NT2/D1 (cell line): ENCODE measurements around the gene PDPN.

Experiments
- DNase-seq: peaks from one replicate; pipeline ENCODE4 v3.0.0-alpha.2; 2011; ENCODE audit warnings: low read depth, low spot score
- H3K27me3 ChIP-seq: 2 replicates; pipeline ENCODE4 v1.6.0; 2011; ENCODE audit warnings: mild to moderate bottlenecking; ENCODE audit not compliant: insufficient read length, insufficient read depth
- H3K36me3 ChIP-seq: 2 replicates; pipeline ENCODE4 v1.6.1; 2011; ENCODE audit warnings: mild to moderate bottlenecking, low read length, mixed read lengths; ENCODE audit not compliant: insufficient read depth, insufficient read length
- H3K4me1 ChIP-seq: 2 replicates; pipeline ENCODE4 v1.5.1; 2011; ENCODE audit not compliant: insufficient read depth, insufficient read length
- H3K4me3 ChIP-seq: 2 replicates; pipeline ENCODE4 v1.5.1; 2011; ENCODE audit warnings: low read depth; ENCODE audit not compliant: insufficient read length
- H3K9ac ChIP-seq: 2 replicates; pipeline ENCODE4 v1.6.0; 2011; ENCODE audit warnings: low read depth; ENCODE audit not compliant: insufficient read length
- H3K9me3 ChIP-seq: 2 replicates; pipeline ENCODE4 v1.5.1; 2011; ENCODE audit warnings: mild to moderate bottlenecking, low read length; ENCODE audit not compliant: insufficient read depth
- SUZ12 ChIP-seq: IDR thresholded peaks from 2 replicates; pipeline ENCODE4 v1.6.1; 2011; ENCODE audit not compliant: insufficient read length, insufficient read depth; ENCODE audit errors: extremely low read depth
- YY1 ChIP-seq: IDR thresholded peaks from 2 replicates; pipeline ENCODE4 v1.6.1; 2011; ENCODE audit not compliant: insufficient read length, insufficient read depth
- ZNF274 ChIP-seq: IDR thresholded peaks from 2 replicates; pipeline ENCODE4 v1.6.1; 2011; ENCODE audit warnings: mild to moderate bottlenecking, low read depth, low read length

The PDPN gene

GRCh38 chr1:13576926-13577325 is 6.7 kb upstream of the PDPN start:
- TF ChIP-seq SUZ12 (no peak), YY1 (no peak), ZNF274 (no peak)
- H3K4me3 ChIP-seq = no peak overlapping the region

GRCh38 chr1:13577846-13578245 is 5.8 kb upstream of the PDPN start:
- DNase-seq = no peak
- TF ChIP-seq ZNF274 (no peak), YY1 (no peak), SUZ12 (no peak)
- no peak overlapping the region for H3K4me3 ChIP-seq
- peaks cover 2% of the 10 kb centered on the region for H3K4me1 ChIP-seq
- no peaks in the 10 kb centered on the region for H3K9me3 ChIP-seq
- H3K27me3 ChIP-seq = peaks cover 13% of the 10 kb centered on the region
- H3K9ac ChIP-seq = no peak overlapping the region
- no peaks in the 10 kb centered on the region for H3K36me3 ChIP-seq

More at GRCh38 chr1:13576926-13577325, 6.7 kb upstream of the PDPN start:
- Histone ChIP-seq H3K9ac (no peak overlapping the region), H3K36me3 (no peaks in the 10 kb centered on the region), H3K9me3 (no peaks in the 10 kb centered on the region), H3K4me1 (peaks cover 2% of the 10 kb centered on the region), H3K27me3 (peaks cover 4% of the 10 kb centered on the region)
- no peak for DNase-seq

- DNase-seq = no peak
- no peak overlapping the region for H3K4me3 ChIP-seq
- H3K27me3 ChIP-seq = peaks cover 20% of the 10 kb centered on the region
- TF ChIP-seq YY1 = no peak
- no peak for TF ChIP-seq ZNF274
- TF ChIP-seq SUZ12 = no peak
- H3K4me1 ChIP-seq = peaks cover 2% of the 10 kb centered on the region
- no peaks in the 10 kb centered on the region for H3K9me3 ChIP-seq
- no peak overlapping the region for H3K9ac ChIP-seq
- no peaks in the 10 kb centered on the region for H3K36me3 ChIP-seq
Observed at GRCh38 chr1:13581446-13581845, 2.2 kb upstream of the PDPN start.

GRCh38 chr1:13582713-13583443 is 754 bp upstream of the PDPN start:
- Histone ChIP-seq H3K9me3 (no peaks in the 10 kb centered on the region), H3K4me1 (peaks cover 2% of the 10 kb centered on the region), H3K36me3 (peaks cover 4% of the 10 kb centered on the region), H3K4me3 (no peak overlapping the region), H3K27me3 (peaks cover 20% of the 10 kb centered on the region), H3K9ac (peak overlapping the region; percentile 56)
- no peak for DNase-seq
- TF ChIP-seq YY1 (no peak), ZNF274 (no peak), SUZ12 (no peak)

- H3K9me3 ChIP-seq = no peaks in the 10 kb centered on the region
- TF ChIP-seq ZNF274 (no peak), SUZ12 (no peak), YY1 (no peak)
- peak overlapping the region; percentile 74 for H3K4me3 ChIP-seq
- DNase-seq = no peak
- H3K4me1 ChIP-seq = peaks cover 2% of the 10 kb centered on the region
- peaks cover 4% of the 10 kb centered on the region for H3K36me3 ChIP-seq
- peaks cover 20% of the 10 kb centered on the region for H3K27me3 ChIP-seq
- peak overlapping the region; percentile 93 for H3K9ac ChIP-seq
Observed at GRCh38 chr1:13583966-13584791, 547 bp downstream of the PDPN start.

GRCh38 chr1:13584876-13585611 is 1.4 kb downstream of the PDPN start:
- Histone ChIP-seq H3K4me3 (peak overlapping the region; percentile 74), H3K9me3 (no peaks in the 10 kb centered on the region), H3K36me3 (peaks cover 4% of the 10 kb centered on the region), H3K4me1 (peaks cover 2% of the 10 kb centered on the region), H3K27me3 (peaks cover 20% of the 10 kb centered on the region), H3K9ac (peak overlapping the region; percentile 93)
- no peak for TF ChIP-seq YY1
- no peak for TF ChIP-seq ZNF274
- TF ChIP-seq SUZ12 = no peak
- no peak for DNase-seq

- Histone ChIP-seq H3K27me3 (peaks cover 20% of the 10 kb centered on the region), H3K9me3 (no peaks in the 10 kb centered on the region), H3K4me1 (peaks cover 2% of the 10 kb centered on the region), H3K4me3 (peak overlapping the region; percentile 74), H3K9ac (peak overlapping the region; percentile 93), H3K36me3 (peaks cover 4% of the 10 kb centered on the region)
- DNase-seq = peak; percentile 47
- no peak for TF ChIP-seq SUZ12
- TF ChIP-seq YY1 = no peak
- TF ChIP-seq ZNF274 = no peak
Observed at GRCh38 chr1:13585612-13585991, 2.0 kb downstream of the PDPN start.
